ENCODE measurements around the gene PARD6A.

GRCh38 chr16:67665598-67665997 is 4.8 kb downstream of the PARD6A start:
- TF ChIP-seq, protein P1, sequence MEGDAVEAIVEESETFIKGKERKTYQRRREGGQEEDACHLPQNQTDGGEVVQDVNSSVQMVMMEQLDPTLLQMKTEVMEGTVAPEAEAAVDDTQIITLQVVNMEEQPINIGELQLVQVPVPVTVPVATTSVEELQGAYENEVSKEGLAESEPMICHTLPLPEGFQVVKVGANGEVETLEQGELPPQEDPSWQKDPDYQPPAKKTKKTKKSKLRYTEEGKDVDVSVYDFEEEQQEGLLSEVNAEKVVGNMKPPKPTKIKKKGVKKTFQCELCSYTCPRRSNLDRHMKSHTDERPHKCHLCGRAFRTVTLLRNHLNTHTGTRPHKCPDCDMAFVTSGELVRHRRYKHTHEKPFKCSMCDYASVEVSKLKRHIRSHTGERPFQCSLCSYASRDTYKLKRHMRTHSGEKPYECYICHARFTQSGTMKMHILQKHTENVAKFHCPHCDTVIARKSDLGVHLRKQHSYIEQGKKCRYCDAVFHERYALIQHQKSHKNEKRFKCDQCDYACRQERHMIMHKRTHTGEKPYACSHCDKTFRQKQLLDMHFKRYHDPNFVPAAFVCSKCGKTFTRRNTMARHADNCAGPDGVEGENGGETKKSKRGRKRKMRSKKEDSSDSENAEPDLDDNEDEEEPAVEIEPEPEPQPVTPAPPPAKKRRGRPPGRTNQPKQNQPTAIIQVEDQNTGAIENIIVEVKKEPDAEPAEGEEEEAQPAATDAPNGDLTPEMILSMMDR (IDR thresholded peaks at IDR 0.05), result no peak
- no peak for TF ChIP-seq POLR2A (IDR thresholded peaks at IDR 0.05)

Data from body of pancreas (tissue), 4 donors.